Left lung (tissue), 10 donors: ENCODE data around the gene ZFP2. TPM values are rescaled to one million over a fixed set of nuclear protein-coding genes. Genes with fewer than 3 reads are reported as not detected.
"Not testable (repeated sequence)": the region's sequence is repeated elsewhere in the genome, so short reads cannot be mapped to it uniquely, and the experiment has no call there.

ENCODE experiments used
- ATAC-seq: fragments of 200-7000 bp; cut with Tn5 transposase; one replicate; pipeline ENCODE4 v1.9.1; 2020; ENCODE audit warnings: moderate library complexity
- DNase-seq, 4 donors: peaks; one replicate each; pipeline ENCODE4 v3.0.0-alpha.2; 2013 to 2020
- H3K27ac ChIP-seq, 2 donors: fragments of 200-600 bp; sonication (generic) in 1 of 2; one replicate each; pipeline versions ENCODE4 v1.5.0 to v1.8.0; 2020 to 2021
- H3K27me3 ChIP-seq, 2 donors: fragments of 200-600 bp; sonication (generic) in 1 of 2; one replicate each; pipeline versions ENCODE4 v1.5.0 to v1.8.0; 2020 to 2021
- H3K36me3 ChIP-seq, 2 donors: fragments of 200-600 bp; sonication (generic) in 1 of 2; one replicate each; pipeline versions ENCODE4 v1.5.0 to v1.8.0; 2020 to 2021
- H3K4me1 ChIP-seq, 2 donors: fragments of 200-600 bp; one replicate each; pipeline ENCODE4 v1.8.0; 2021
- H3K4me3 ChIP-seq, 2 donors: fragments of 200-600 bp; sonication (generic) in 1 of 2; one replicate each; pipeline versions ENCODE4 v1.5.0 to v1.8.0; 2020 to 2021; ENCODE audit warnings: mild to moderate bottlenecking in 1 of 2
- H3K9me3 ChIP-seq, 2 donors: fragments of 200-600 bp; sonication (generic) in 1 of 2; one replicate each; pipeline versions ENCODE4 v1.5.0 to v1.8.0; 2020 to 2021
- intact Hi-C, 2 donors: fragments of 100-400 bp; cut with DNase I; formaldehyde crosslinking; loops; one replicate each; pipeline versions ENCODE4 v1.11.2 to v1.14.2; 2022
- polyA plus RNA-seq, 6 donors: library from polyadenylated mRNA; unstranded; fragments of 120-200 nt; gene quantifications; one replicate each; pipeline ENCODE4 v1.2.1, GENCODE V29; 2013; ENCODE audit not compliant: insufficient read length in 6 of 6
- total RNA-seq, 2 donors: library from RNA; stranded (reverse); fragmentation: NEBNext Ultra II Directional; extraction: Animal tissue kit (Norgen Biotek cat#: 25700); gene quantifications; one replicate each; pipeline ENCODE4 v1.2.1, GENCODE V29; 2021
- TF ChIP-seq, protein P1 (sequence below), 2 donors: fragments of 200-600 bp; sonication (generic) in 1 of 2; IDR thresholded peaks; one replicate each; pipeline versions ENCODE4 v1.5.0 to v1.8.0; 2021; ENCODE audit warnings: antibody characterized with exemption in 2 of 2
- donor health status: DM: no; HTN: yes; CAD: no.
- donor health status: DM: no; HTN: no; CAD: no.

ZFP2 gene
- total and polyA plus RNA-seq, 8 donors: 1.2 to 8.9 (median 6.1) TPM

DNA sequence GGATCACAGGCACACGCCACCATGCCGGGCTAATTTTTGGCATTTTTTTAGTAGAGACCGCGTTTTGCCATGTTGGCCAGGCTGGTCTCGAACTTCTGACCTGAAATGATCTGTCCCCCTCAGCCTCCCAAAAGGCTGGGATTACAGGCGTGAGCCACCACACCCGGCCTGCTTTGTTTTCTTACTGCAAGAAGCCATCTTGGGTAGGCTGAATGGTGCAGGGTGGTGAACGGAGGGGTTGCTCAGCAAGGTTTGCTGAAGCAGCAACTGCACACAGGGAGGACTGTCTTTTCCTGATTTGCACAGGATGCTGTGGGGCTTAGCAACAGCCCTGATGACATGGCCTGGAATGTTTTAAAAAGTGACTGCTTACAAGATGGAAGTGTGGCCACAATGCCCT is 25.3 kb upstream of the ZFP2 start:
- no peak overlapping the region for H3K27ac ChIP-seq
- TF ChIP-seq, protein P1, sequence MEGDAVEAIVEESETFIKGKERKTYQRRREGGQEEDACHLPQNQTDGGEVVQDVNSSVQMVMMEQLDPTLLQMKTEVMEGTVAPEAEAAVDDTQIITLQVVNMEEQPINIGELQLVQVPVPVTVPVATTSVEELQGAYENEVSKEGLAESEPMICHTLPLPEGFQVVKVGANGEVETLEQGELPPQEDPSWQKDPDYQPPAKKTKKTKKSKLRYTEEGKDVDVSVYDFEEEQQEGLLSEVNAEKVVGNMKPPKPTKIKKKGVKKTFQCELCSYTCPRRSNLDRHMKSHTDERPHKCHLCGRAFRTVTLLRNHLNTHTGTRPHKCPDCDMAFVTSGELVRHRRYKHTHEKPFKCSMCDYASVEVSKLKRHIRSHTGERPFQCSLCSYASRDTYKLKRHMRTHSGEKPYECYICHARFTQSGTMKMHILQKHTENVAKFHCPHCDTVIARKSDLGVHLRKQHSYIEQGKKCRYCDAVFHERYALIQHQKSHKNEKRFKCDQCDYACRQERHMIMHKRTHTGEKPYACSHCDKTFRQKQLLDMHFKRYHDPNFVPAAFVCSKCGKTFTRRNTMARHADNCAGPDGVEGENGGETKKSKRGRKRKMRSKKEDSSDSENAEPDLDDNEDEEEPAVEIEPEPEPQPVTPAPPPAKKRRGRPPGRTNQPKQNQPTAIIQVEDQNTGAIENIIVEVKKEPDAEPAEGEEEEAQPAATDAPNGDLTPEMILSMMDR (IDR thresholded peaks at IDR 0.05): no peak
- peaks cover 0 to 57% of the 10 kb centered on the region in 2 donors for H3K9me3 ChIP-seq
- DNase-seq (no peak), ATAC-seq (no peak)
- H3K4me1 ChIP-seq: no peaks in the 10 kb centered on the region
- H3K36me3 ChIP-seq: peaks cover 3 to 99% of the 10 kb centered on the region in 2 donors
- intact Hi-C loops: loop anchor here in 1 of 2 donors (10.0 kb wide), 1 partner anchor 156 kb away; no protein-coding TSS in a partner anchor
- H3K27me3 ChIP-seq: no peaks in the 10 kb centered on the region
- H3K4me3 ChIP-seq: no peak overlapping the region

DNA sequence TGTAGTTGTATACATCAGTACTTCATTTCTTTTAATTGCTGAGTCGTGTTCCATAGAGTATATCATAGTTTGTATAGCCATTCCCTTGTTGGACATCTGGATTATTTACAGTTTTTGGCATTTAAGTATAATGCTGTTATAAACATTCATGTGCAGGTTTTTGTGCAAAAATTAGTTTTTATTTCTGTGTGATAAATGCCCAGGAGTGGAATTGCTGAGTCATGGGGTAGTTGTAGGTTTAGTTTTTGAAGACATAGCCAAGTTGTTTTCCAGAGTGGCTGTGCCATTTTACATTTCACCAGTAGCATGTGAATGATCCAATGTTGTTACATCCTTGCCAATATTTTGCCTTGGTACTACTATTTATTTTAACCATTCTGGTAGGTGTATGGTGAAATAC is 23.4 kb upstream of the ZFP2 start:
- intact Hi-C loops: loop anchor here in 1 of 2 donors (10.0 kb wide), 1 partner anchor 158 kb away; no protein-coding TSS in a partner anchor
- H3K4me1 ChIP-seq: no peaks in the 10 kb centered on the region
- H3K27ac ChIP-seq: no peak overlapping the region
- ATAC-seq (no peak), DNase-seq (no peak)
- H3K4me3 ChIP-seq: no peak overlapping the region
- TF ChIP-seq, protein P1 (IDR thresholded peaks at IDR 0.05): no peak
- no peaks in the 10 kb centered on the region for H3K27me3 ChIP-seq
- H3K36me3 ChIP-seq: peaks cover 3 to 99% of the 10 kb centered on the region in 2 donors
- H3K9me3 ChIP-seq: peaks cover 0 to 76% of the 10 kb centered on the region in 2 donors

DNA sequence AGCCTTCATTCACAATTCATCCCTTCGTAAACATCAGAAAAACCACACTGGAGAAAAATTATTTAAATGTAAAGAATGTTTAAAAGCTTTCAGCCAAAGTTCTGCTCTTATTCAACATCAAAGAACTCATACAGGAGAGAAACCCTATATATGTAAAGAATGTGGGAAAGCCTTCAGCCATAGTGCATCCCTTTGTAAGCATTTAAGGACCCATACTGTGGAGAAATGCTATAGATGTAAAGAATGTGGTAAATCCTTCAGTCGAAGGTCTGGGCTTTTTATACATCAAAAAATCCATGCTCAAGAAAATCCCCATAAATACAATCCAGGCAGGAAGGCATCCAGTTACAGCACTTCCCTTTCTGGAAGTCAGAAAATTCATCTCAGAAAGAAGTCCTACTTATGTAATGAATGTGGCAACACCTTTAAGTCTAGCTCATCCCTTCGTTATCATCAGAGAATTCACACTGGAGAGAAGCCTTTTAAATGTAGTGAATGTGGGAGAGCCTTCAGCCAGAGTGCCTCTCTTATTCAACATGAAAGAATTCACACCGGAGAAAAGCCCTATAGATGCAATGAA is 12.5 kb upstream of the ZFP2 start:
- H3K4me3 ChIP-seq, ATAC-seq, H3K27ac ChIP-seq, DNase-seq, H3K27me3 ChIP-seq, intact Hi-C loops, H3K4me1 ChIP-seq: not testable (repeated sequence)
- peaks cover 7 to 100% of the 10 kb centered on the region in 2 donors for H3K36me3 ChIP-seq
- H3K9me3 ChIP-seq: peaks cover 10 to 100% of the 10 kb centered on the region in 2 donors

DNA sequence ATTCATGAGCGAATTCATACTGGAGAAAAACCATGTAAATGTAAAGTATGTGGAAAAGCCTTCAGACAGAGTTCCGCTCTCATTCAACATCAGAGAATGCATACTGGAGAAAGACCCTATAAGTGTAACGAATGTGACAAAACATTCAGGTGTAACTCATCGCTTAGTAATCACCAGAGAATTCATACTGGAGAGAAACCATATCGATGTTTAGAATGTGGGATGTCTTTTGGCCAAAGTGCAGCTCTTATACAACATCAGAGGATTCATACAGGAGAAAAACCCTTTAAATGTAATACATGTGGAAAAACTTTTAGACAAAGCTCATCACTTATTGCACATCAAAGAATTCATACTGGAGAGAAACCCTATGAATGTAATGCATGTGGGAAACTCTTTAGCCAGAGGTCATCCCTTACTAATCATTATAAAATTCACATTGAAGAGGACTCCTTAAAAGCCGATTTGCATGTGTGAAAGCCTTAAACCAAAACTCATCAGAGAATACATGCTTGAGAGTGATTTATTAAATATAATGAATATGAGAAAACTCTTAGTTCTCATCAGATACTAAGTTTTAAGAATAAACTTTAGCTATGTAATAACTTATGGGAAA is 11.8 kb upstream of the ZFP2 start:
- TF ChIP-seq, protein P1 (IDR thresholded peaks at IDR 0.05): no peak
- peaks cover 10 to 100% of the 10 kb centered on the region in 2 donors for H3K9me3 ChIP-seq
- H3K36me3 ChIP-seq: peaks cover 7 to 100% of the 10 kb centered on the region in 2 donors
- intact Hi-C loops: no loop called here
- DNase-seq (no peak), ATAC-seq (no peak)
- no peak overlapping the region for H3K4me3 ChIP-seq
- H3K27me3 ChIP-seq: no peaks in the 10 kb centered on the region
- no peaks in the 10 kb centered on the region for H3K4me1 ChIP-seq
- H3K27ac ChIP-seq: no peak overlapping the region

DNA sequence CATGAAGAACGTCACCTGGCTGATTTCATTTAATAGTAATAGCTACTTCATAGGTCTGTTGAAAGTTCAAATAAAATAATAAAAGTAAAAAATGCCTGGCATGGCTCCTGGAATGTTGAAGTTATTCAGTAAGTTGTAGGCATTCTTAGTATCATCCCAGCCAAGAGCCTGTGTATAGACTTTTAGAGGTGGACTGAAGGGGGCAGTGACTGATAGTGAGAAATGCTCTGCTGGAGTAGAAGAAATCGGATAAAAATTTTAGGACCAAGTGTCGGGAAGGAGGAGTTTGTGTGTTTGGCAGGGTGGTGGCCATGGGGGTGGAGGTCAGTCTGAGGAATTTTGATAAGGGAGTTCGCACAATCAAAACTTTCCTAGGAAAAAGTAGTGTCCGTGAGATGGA is 3.6 kb downstream of the ZFP2 start:
- ATAC-seq (no peak), DNase-seq (no peak)
- Histone ChIP-seq H3K4me1 (peaks cover 0 to 6% of the 10 kb centered on the region in 2 donors), H3K27me3 (peaks cover 0 to 19% of the 10 kb centered on the region in 2 donors), H3K9me3 (peaks cover 0 to 35% of the 10 kb centered on the region in 2 donors), H3K27ac (no peak overlapping the region), H3K4me3 (no peak overlapping the region), H3K36me3 (peaks cover 0 to 7% of the 10 kb centered on the region in 2 donors)
- TF ChIP-seq, protein P1 (IDR thresholded peaks at IDR 0.05): no peak
- intact Hi-C loops: no loop called here
